Astrocyte (in vitro differentiated cells and primary cell): ENCODE results near the gene SLC51B. TPM values are rescaled to one million over a fixed set of nuclear protein-coding genes. Genes with fewer than 3 reads are reported as not detected.

Source experiments
- DNase-seq: peaks from one replicate; pipeline ENCODE4 v3.0.0-alpha.2; 2010; ENCODE audit warnings: low read depth
- FAIRE-seq: peaks from 2 replicates; lab custom pipeline; 2011; peaks lifted over from hg19 to GRCh38; lab: Jason Lieb, UNC
- H2AFZ ChIP-seq: 2 replicates; pipeline ENCODE4 v1.6.0; 2012; ENCODE audit warnings: low read depth, low read length, inconsistent platforms
- H3K27ac ChIP-seq: 2 replicates; pipeline ENCODE4 v1.5.1; 2011; ENCODE audit warnings: low read depth, low read length, inconsistent platforms
- H3K27me3 ChIP-seq: 2 replicates; pipeline ENCODE4 v1.6.0; 2011; ENCODE audit warnings: low read length, inconsistent platforms; ENCODE audit not compliant: insufficient read depth
- H3K36me3 ChIP-seq: 2 replicates; pipeline ENCODE4 v1.5.1; 2011; ENCODE audit warnings: low read length, inconsistent platforms; ENCODE audit not compliant: insufficient read depth
- H3K4me1 ChIP-seq: 2 replicates; pipeline ENCODE4 v1.5.1; 2011; ENCODE audit warnings: low read length, inconsistent platforms; ENCODE audit not compliant: insufficient read depth
- H3K4me2 ChIP-seq: 2 replicates; pipeline ENCODE4 v1.6.0; 2012; ENCODE audit warnings: low read length, inconsistent platforms
- H3K4me3 ChIP-seq: 2 replicates; pipeline ENCODE4 v1.5.1; 2011; ENCODE audit warnings: low read depth, mild to moderate bottlenecking, low read length, inconsistent platforms; ENCODE audit not compliant: insufficient read depth
- H3K79me2 ChIP-seq: 2 replicates; pipeline ENCODE4 v1.6.0; 2012; ENCODE audit warnings: mild to moderate bottlenecking, low read length, inconsistent platforms; ENCODE audit not compliant: insufficient read depth
- H3K9ac ChIP-seq: 2 replicates; pipeline ENCODE4 v1.6.0; 2012; ENCODE audit warnings: mild to moderate bottlenecking, low read length, inconsistent platforms
- H3K9me3 ChIP-seq: 2 replicates; pipeline ENCODE4 v1.5.1; 2012; ENCODE audit warnings: low read depth, mild to moderate bottlenecking, low read length, inconsistent platforms; ENCODE audit not compliant: insufficient read depth
- H4K20me1 ChIP-seq: 2 replicates; pipeline ENCODE4 v1.6.0; 2012; ENCODE audit warnings: low read length, inconsistent platforms; ENCODE audit not compliant: insufficient read depth
- H3K27ac Mint-ChIP-seq: one replicate; pipeline ENCODE4 v1.8.0; 2021; ENCODE audit warnings: mild to moderate bottlenecking, mixed read lengths; ENCODE audit not compliant: unreplicated experiment
- H3K27me3 Mint-ChIP-seq: one replicate; pipeline ENCODE4 v1.8.0; 2021; ENCODE audit warnings: low read depth, mixed read lengths; ENCODE audit not compliant: unreplicated experiment
- H3K36me3 Mint-ChIP-seq: one replicate; pipeline ENCODE4 v1.8.0; 2021; ENCODE audit warnings: low read depth, mixed read lengths; ENCODE audit not compliant: unreplicated experiment
- H3K4me1 Mint-ChIP-seq: one replicate; pipeline ENCODE4 v1.8.0; 2021; ENCODE audit warnings: low read depth, mixed read lengths; ENCODE audit not compliant: unreplicated experiment
- H3K4me3 Mint-ChIP-seq: one replicate; pipeline ENCODE4 v1.8.0; 2021; ENCODE audit warnings: mild to moderate bottlenecking, moderate library complexity, mixed read lengths; ENCODE audit not compliant: unreplicated experiment
- H3K9me3 Mint-ChIP-seq: one replicate; pipeline ENCODE4 v1.8.0; 2021; ENCODE audit warnings: mild to moderate bottlenecking, mixed read lengths; ENCODE audit not compliant: unreplicated experiment
- EZH2 ChIP-seq: IDR thresholded peaks from 2 replicates; pipeline ENCODE4 v1.6.1; 2012; ENCODE audit warnings: mild to moderate bottlenecking, low read length, inconsistent platforms; ENCODE audit not compliant: insufficient read depth
- total RNA-seq: library from RNA; stranded (reverse); gene quantifications from 2 replicates; pipeline ENCODE4 v1.2.1, GENCODE V29; 2021
- TF ChIP-seq, protein P1 (sequence below): IDR thresholded peaks from 2 replicates; pipeline ENCODE4 v1.5.1; 2011; ENCODE audit warnings: low read depth, mild to moderate bottlenecking, inconsistent platforms, low read length, moderate library complexity; ENCODE audit not compliant: insufficient read depth

The SLC51B gene
- total RNA-seq, 1 donor from 2014 or later, result not detected

GRCh38 chr15:65057549-65057940 lies 12.4 kb downstream of the SLC51B start:
- Histone ChIP-seq H3K4me2 (no peak overlapping the region), H3K79me2 (no peaks in the 10 kb centered on the region), H3K36me3 (no peaks in the 10 kb centered on the region), H3K4me3 (no peak overlapping the region), H3K4me1 (peaks cover 14% of the 10 kb centered on the region), H3K9ac (no peak overlapping the region), H3K27ac (no peak overlapping the region), H4K20me1 (no peaks in the 10 kb centered on the region), H3K9me3 (peaks cover 2% of the 10 kb centered on the region), H2AFZ (no peak overlapping the region), H3K27me3 (peaks cover 32% of the 10 kb centered on the region)
- Mint-ChIP-seq H3K36me3 (peaks cover 2% of the 10 kb centered on the region), H3K4me3 (no peak overlapping the region), H3K27ac (no peak overlapping the region), H3K4me1 (peaks cover 25% of the 10 kb centered on the region), H3K9me3 (peaks cover 5% of the 10 kb centered on the region), H3K27me3 (peaks cover 15% of the 10 kb centered on the region)
- TF ChIP-seq, protein P1, sequence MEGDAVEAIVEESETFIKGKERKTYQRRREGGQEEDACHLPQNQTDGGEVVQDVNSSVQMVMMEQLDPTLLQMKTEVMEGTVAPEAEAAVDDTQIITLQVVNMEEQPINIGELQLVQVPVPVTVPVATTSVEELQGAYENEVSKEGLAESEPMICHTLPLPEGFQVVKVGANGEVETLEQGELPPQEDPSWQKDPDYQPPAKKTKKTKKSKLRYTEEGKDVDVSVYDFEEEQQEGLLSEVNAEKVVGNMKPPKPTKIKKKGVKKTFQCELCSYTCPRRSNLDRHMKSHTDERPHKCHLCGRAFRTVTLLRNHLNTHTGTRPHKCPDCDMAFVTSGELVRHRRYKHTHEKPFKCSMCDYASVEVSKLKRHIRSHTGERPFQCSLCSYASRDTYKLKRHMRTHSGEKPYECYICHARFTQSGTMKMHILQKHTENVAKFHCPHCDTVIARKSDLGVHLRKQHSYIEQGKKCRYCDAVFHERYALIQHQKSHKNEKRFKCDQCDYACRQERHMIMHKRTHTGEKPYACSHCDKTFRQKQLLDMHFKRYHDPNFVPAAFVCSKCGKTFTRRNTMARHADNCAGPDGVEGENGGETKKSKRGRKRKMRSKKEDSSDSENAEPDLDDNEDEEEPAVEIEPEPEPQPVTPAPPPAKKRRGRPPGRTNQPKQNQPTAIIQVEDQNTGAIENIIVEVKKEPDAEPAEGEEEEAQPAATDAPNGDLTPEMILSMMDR, result no peak
- no peak for TF ChIP-seq EZH2
- no peak for FAIRE-seq
- no peak for DNase-seq

DNA sequence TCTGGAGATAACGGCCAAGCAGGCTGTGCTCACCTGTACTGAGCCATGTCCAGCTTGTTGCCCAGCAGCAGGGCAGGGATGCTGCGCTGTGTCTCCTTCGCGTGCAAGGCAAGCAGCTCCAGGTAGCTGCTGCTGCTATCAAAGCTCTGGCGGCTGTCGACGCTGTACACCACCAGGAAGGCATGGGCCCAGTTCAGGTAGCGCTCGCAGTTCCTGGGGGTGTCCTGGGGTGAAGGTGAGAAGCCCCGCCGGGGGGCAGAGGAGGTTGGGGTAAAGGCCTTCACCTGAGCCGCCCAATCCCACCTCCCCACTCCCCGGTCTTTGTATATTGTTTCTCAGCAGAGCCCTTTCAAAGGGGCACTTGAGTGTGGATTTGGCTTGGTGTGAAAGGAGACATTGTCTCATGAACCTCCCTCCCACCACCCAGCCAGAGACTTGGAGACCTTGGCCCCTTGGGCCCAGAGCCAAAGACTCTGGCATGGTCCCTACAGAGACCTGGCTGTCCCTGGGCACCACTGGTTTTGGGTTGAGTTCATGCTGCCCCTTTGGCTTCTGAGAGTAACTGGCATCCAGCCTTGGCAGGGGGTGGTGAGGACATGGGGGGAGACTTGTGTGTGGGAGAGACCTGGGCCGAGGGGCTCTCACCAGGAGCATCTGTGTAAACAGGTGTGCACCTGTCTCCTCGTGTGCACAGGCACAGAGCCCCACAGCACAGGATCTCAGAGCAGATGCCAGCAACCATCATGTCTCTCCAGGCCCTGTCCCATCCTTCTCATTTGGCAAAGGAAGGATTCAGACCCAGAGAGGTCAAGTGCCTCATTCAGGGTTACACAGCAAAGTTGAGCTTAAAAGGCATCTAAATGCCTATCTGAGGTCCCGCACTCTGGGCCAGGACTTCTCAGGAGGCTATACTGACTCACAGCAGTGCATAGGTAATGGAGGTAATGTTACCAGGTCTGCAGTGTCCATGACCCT lies 13.5 kb downstream of the SLC51B start:
- no peak for FAIRE-seq
- TF ChIP-seq, protein P1, result no peak
- TF ChIP-seq EZH2, result no peak
- H3K4me1 Mint-ChIP-seq, result peaks cover 34% of the 10 kb centered on the region
- Histone ChIP-seq H3K36me3 (no peaks in the 10 kb centered on the region), H3K4me1 (peaks cover 14% of the 10 kb centered on the region), H3K27me3 (peaks cover 38% of the 10 kb centered on the region), H3K79me2 (no peaks in the 10 kb centered on the region), H2AFZ (no peak overlapping the region), H4K20me1 (no peaks in the 10 kb centered on the region), H3K9me3 (peaks cover 2% of the 10 kb centered on the region), H3K9ac (no peak overlapping the region), H3K27ac (no peak overlapping the region), H3K4me3 (no peak overlapping the region), H3K4me2 (no peak overlapping the region)
- peaks cover 2% of the 10 kb centered on the region for H3K36me3 Mint-ChIP-seq
- H3K27ac Mint-ChIP-seq, result no peak overlapping the region
- peaks cover 22% of the 10 kb centered on the region for H3K27me3 Mint-ChIP-seq
- peaks cover 5% of the 10 kb centered on the region for H3K9me3 Mint-ChIP-seq
- no peak for DNase-seq
- no peak overlapping the region for H3K4me3 Mint-ChIP-seq

DNA sequence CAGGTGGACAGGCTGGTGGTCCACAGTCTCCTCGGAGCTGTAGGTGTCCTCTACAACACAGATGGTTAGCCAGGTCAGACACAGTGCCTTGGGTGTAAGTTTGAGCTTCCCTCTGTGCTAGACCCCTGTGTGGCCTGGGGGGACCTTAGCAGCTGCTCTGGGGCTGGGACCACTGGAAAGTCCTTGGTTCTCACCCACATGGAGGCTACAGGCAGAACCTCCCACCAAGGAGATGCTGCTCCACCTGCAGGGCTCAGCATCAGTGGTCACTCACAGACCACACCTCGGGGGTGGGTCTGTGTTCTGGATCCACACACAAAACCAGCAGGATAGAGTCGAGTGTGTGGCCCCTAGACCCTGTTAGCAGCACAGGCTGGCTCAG lies 14.2 kb downstream of the SLC51B start:
- Histone ChIP-seq H3K9ac (no peak overlapping the region), H4K20me1 (no peaks in the 10 kb centered on the region), H3K79me2 (no peaks in the 10 kb centered on the region), H3K4me3 (no peak overlapping the region), H3K9me3 (peaks cover 2% of the 10 kb centered on the region), H2AFZ (no peak overlapping the region), H3K27ac (no peak overlapping the region), H3K36me3 (no peaks in the 10 kb centered on the region), H3K27me3 (peaks cover 43% of the 10 kb centered on the region), H3K4me1 (peaks cover 14% of the 10 kb centered on the region), H3K4me2 (no peak overlapping the region)
- no peak for DNase-seq
- Mint-ChIP-seq H3K36me3 (peaks cover 2% of the 10 kb centered on the region), H3K9me3 (peaks cover 5% of the 10 kb centered on the region), H3K27me3 (peaks cover 22% of the 10 kb centered on the region), H3K4me1 (peaks cover 34% of the 10 kb centered on the region), H3K4me3 (no peak overlapping the region), H3K27ac (no peak overlapping the region)
- no peak for FAIRE-seq
- TF ChIP-seq EZH2, result no peak
- TF ChIP-seq, protein P1, result no peak
